Activated CD4-positive, alpha-beta T cell treated with anti-CD3 and anti-CD28 coated beads for 48 hours (primary cell): ENCODE measurements around the gene CMSS1.
"Not testable (repeated sequence)": the region's sequence is repeated elsewhere in the genome, so short reads cannot be mapped to it uniquely, and the experiment has no call there.

Experiments
- DNase-seq: peaks from one replicate; pipeline ENCODE4 v3.0.0-alpha.2; 2020

CMSS1 gene

GRCh38 chr3:100040451-100041225 lies 223.0 kb downstream of the CMSS1 start:
- no peak for DNase-seq

DNA sequence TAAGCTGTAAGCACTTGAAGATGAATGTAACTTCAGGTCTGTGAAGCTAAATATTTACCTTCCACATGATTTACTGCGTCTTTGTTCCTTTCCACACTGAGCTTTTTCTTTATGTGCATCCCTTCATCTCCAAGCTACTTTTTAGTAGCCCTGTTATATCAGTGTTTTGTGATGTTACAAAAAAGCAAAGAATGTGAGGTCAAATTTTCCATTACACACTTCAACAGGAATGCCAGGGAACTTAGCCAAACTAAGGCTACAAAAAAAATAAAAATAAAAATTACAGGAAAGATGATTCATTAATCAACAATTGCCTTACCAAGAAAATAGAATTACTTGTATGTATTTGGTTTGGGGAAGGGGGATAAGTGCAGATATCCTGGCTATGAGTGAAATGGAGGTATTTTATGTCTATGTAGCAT lies 223.7 kb downstream of the CMSS1 start:
- DNase-seq: no peak

DNA sequence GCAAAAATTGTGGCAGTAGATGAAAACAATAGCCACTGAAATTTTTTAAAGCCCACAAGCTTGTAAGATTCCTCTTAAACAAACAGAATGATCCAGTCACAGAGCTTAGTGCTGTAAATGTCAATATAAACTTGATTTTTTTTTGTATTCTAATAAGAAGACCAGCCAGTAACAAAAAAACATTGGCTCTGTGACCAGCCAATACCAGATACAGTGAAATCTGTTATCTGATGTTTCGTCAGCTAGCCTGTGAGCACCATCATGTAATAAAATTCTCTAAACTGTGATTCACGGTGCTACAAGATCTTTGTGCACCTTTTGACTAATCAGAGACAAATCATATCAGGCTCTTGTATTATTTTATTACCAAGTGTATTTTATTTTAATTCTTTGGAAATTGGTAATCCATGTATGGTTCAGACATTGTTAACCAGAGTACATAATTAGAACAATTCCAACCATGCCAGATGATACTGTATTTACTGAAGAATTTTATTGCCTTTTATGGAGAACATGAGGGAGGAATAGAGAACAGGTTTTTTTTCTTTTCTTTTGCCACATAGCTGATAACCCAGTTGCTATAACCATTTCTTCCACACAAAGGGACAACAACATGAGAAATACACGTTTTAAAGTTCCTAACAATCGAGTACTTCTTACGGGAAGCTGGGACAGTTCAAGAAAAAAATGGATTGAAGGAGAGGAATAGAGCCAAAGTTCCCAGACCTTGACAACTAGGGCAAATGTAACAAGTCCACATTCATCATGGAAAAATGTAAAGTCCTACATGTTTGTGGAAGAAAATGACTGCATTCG lies 224.7 kb downstream of the CMSS1 start:
- DNase-seq: no peak

DNA sequence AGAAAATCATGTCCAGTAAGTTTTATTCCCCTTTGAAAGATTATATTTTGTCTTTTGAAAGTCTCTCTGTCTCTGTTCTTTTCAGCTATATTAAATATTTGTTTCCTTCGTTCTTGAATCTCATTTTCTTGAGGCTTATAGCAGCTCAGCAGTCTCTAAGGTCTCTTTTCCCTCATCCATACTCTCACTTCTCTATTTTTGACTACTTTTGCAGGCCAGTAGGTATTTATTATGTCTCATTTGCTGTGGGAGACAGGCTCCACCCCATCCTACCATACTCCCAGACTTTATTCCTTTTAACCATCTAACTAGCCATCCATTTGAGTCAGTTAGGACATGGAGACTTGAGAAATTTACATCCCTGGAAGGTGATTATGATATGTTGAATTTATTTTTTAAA lies 225.6 kb downstream of the CMSS1 start:
- DNase-seq: no peak

DNA sequence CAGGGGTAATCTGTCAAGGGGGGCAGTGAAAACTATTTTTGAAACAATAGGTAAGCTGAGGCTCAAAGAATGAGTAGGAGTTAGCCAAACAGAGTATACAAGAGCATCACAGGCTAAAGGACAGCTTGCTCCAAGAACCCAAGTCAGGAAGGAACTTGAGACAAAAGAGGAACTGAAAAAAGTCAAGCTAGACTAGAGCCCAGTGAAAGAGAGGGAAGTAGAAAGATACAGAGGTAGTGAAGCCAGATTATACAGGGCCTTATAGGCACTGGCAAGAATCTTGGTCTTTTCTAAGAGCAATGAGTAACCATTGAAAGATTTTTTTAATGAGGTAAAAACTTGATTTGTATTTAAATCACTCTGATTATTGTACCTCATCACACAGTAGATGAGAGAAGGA lies 226.7 kb downstream of the CMSS1 start:
- no peak for DNase-seq

DNA sequence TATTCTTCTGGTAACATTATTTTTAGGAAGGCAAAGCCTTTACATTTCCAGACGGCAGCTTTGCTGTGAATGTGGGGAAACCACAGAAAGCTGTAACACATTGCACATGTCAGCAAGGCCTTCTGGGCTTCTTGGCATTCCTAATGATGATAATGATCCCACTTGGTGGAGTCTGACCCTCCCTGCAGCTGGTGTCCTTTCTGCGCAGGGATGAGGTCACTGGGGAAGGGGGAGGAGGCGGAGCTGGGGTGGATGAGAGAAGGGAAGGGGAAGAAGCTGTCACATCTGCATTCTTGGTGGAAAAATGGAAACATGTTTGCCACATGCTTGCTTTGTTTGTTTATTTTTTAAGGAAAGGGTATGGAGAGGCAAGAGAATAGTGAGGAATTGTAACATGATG lies 228.0 kb downstream of the CMSS1 start:
- DNase-seq: no peak

GRCh38 chr3:100046986-100047385 lies 229.3 kb downstream of the CMSS1 start:
- no peak for DNase-seq

GRCh38 chr3:100047455-100048141 lies 229.9 kb downstream of the CMSS1 start:
- DNase-seq: peak; percentile 9

DNA sequence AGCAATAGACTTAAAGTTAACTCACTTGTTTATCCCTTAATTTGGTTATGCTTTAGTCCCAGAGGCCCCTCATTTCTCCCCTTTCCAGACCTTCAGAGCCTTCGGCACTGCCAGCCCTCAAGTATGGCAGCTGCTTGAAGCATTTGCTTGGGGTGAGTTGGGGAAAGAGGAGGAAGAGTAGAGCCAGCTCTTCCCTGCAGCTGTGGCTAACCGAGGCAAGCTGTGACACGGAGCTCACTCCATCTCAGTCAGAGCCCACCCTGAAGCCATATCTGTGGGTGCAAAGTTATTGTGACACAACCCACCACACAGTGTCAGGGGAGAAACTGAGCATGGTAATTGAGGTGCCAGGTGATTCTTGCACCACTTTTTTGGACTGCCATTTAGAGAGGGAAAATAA lies 230.6 kb downstream of the CMSS1 start:
- DNase-seq: no peak

GRCh38 chr3:100051513-100051912 lies 233.9 kb downstream of the CMSS1 start:
- DNase-seq: not testable (repeated sequence)

GRCh38 chr3:100053951-100054620 lies 236.4 kb downstream of the CMSS1 start:
- no peak for DNase-seq

GRCh38 chr3:100057716-100058575 lies 240.3 kb downstream of the CMSS1 start:
- DNase-seq: no peak

- no peak for DNase-seq
Measured at GRCh38 chr3:100059472-100059871, 241.8 kb downstream of the CMSS1 start.

DNA sequence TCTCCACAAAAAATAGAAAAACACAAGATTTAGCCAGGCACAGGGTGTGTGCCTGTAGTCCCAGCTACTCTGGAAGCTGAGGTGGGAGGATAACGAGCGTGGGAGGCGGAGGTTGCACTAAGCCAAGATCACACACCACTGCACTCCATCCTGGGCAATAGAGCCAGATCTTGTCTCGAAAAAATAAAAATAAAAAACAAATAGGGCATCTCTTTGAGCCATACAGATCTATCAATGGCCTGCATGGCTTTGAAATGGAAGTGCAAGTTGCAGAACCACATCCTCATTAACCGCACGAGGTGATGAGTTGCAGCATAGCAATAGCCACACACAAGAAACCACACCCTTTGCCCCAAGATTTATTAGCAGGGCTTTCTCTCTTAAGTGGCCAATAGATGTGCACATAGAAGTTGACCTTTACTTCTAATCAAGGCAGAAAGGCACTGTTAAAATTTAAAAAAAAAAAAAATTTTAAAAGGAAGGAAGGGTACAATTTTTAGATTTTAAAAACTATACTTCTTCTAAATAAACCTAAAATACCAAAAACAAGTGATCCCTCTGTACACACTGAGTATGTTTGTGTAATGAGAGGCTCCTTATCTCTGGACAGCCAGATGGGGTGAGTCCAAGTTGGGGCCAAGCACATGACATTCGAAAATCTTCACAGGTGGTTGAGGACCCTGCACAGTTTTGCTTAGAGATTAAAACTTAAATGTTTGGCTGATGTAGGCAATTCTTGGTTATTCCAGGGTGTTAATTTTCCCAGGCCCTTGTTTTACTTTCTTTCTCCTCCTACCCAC lies 243.2 kb downstream of the CMSS1 start:
- DNase-seq: no peak

- DNase-seq: no peak
Measured at GRCh38 chr3:100062665-100063064, 245.0 kb downstream of the CMSS1 start.

- no peak for DNase-seq
Measured at GRCh38 chr3:100063929-100064461, 246.3 kb downstream of the CMSS1 start.

- DNase-seq: no peak
Measured at GRCh38 chr3:100067589-100067988, 249.9 kb downstream of the CMSS1 start.

DNA sequence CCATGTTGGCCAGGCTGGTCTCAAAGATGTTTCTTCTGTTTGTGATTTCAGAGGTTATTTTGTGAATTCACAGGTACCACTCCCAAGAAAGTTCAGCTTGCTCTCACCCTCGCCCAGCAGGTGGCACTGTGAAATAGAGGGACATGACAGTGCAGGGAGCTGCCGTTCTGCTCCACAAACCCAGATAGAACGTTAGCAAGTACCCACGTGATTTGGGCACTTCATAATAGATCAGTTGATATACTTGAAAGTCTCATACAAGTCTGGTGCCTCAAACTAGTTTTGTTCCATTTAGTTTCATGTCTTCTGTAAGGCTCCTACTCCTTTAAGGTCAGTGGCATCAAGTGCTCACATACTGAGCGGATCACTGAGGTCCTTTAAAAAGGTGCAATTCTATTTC lies 251.2 kb downstream of the CMSS1 start:
- peak; percentile 87 for DNase-seq

DNA sequence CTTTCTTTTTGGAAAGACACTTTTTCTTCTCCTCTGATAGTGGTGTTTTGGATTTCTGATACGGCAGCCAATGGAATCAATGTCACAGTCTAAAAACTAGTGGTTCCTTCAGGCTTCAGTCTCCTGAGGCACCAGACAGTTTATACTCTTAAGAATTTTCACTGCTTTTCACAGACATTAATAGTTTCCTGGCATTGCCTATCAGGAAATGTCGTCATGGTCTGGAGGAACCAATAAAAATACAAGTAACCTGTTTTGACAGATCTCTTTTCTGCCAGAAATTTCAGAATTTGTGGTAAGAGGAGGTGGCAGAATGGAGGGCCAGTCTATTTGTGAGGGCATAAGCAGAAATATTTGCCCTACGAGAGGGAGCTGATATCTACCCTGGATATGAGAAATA lies 251.8 kb downstream of the CMSS1 start:
- DNase-seq: no peak

GRCh38 chr3:100072326-100073048 lies 254.8 kb downstream of the CMSS1 start:
- no peak for DNase-seq
